Gastroesophageal sphincter (tissue), 4 donors: ENCODE data around the gene PRAC1. TPM values are rescaled to one million over a fixed set of nuclear protein-coding genes. Genes with fewer than 3 reads are reported as not detected.

ENCODE experiments used
- ATAC-seq: fragments of 150-250 bp; one replicate; pipeline ENCODE4 v1.9.1; 2016; ENCODE audit warnings: mild to moderate bottlenecking, moderate library complexity
- H3K27ac ChIP-seq, 4 donors: fragments of 200-600 bp; sonication (generic) in 3 of 4; 1 replicate in 3 of 4; 2 replicates in 1 of 4; pipeline ENCODE4 v1.5.1; 2016 to 2019
- H3K27me3 ChIP-seq: fragments of 200-600 bp; sonication (generic); one replicate; pipeline ENCODE4 v1.5.1; 2019
- H3K36me3 ChIP-seq, 2 donors: fragments of 200-600 bp; sonication (generic); one replicate each; pipeline ENCODE4 v1.5.1; 2019; ENCODE audit warnings: control low read depth in 1 of 2
- H3K4me1 ChIP-seq, 3 donors: fragments of 200-600 bp; sonication (generic); 1 replicate in 2 of 3; 2 replicates in 1 of 3; pipeline ENCODE4 v1.5.1; 2016 to 2019; ENCODE audit warnings: control low read depth in 2 of 3
- H3K4me3 ChIP-seq, 2 donors: fragments of 200-600 bp; sonication (generic); one replicate each; pipeline ENCODE4 v1.5.1; 2019; ENCODE audit warnings: mild to moderate bottlenecking in 1 of 2, moderate library complexity in 1 of 2
- H3K9me3 ChIP-seq, 3 donors: fragments of 200-600 bp; sonication (generic); one replicate each; pipeline ENCODE4 v1.5.1; 2017 to 2019; ENCODE audit warnings: control low read depth in 2 of 3
- CTCF ChIP-seq, 4 experiments: fragments of 200-600 bp in 2 of 4; fragments of 450-650 bp in 2 of 4; sonication (generic) in 1 of 4; IDR thresholded peaks; one replicate each; pipeline ENCODE4 v1.5.1; 2017 to 2019; ENCODE audit warnings: antibody characterized with exemption in 4 of 4, mild to moderate bottlenecking in 2 of 4, moderate library complexity in 2 of 4
- EP300 ChIP-seq: sonication (generic); formaldehyde crosslinking; IDR thresholded peaks from one replicate; pipeline ENCODE4 v1.6.1; 2017; ENCODE audit warnings: antibody characterized with exemption, mild to moderate bottlenecking
- POLR2A ChIP-seq, 2 donors: fragments of 450-650 bp; IDR thresholded peaks; one replicate each; pipeline ENCODE4 v1.6.1; 2017; ENCODE audit warnings: antibody characterized with exemption in 2 of 2, mild to moderate bottlenecking in 2 of 2, moderate library complexity in 1 of 2
- POLR2AphosphoS5 ChIP-seq: sonication (generic); formaldehyde crosslinking; IDR thresholded peaks from one replicate; pipeline ENCODE4 v1.6.1; 2017; ENCODE audit warnings: antibody characterized with exemption
- WGBS, 2 donors: methylation state at CpG; one replicate each; pipeline ENCODE4 v1.1.5; 2018; ENCODE audit warnings: low coverage in 1 of 2; 5-methylcytosine and 5-hydroxymethylcytosine counted together
- total RNA-seq, 4 donors: library from RNA; depleted of rRNA; stranded (reverse); fragments of >200 nt; gene quantifications; one replicate each; pipeline ENCODE4 v1.1.0, GENCODE V29; 2016

The PRAC1 gene
- total RNA-seq, 4 donors from 2014 or later, result not detected

GRCh38 chr17:48751733-48752398 lies 29.5 kb upstream of the PRAC1 start:
- H3K4me3 ChIP-seq, result no peak overlapping the region
- no peak for TF ChIP-seq POLR2A (IDR thresholded peaks at IDR 0.05)
- no peak for TF ChIP-seq POLR2AphosphoS5
- peaks cover 0 to 30% (median 10%) of the 10 kb centered on the region in 3 donors for H3K4me1 ChIP-seq
- ATAC-seq, result no peak
- peaks cover 100% of the 10 kb centered on the region for H3K27me3 ChIP-seq
- H3K9me3 ChIP-seq, result no peaks in the 10 kb centered on the region
- 3 to 6% methylated on average over 10 to 12 of the region's 13 CpGs for WGBS, 2 donors
- no peak overlapping the region for H3K27ac ChIP-seq
- no peaks in the 10 kb centered on the region for H3K36me3 ChIP-seq

GRCh38 chr17:48751172-48751571 lies 28.9 kb upstream of the PRAC1 start:
- no peak overlapping the region for H3K27ac ChIP-seq
- H3K4me3 ChIP-seq, result no peak overlapping the region
- TF ChIP-seq POLR2A (IDR thresholded peaks at IDR 0.05) (no peak), POLR2AphosphoS5 (no peak), CTCF (IDR thresholded peaks at IDR 0.05) (no peak), EP300 (no peak)
- ATAC-seq, result no peak
- H3K27me3 ChIP-seq, result peaks cover 100% of the 10 kb centered on the region
- H3K9me3 ChIP-seq, result no peaks in the 10 kb centered on the region
- H3K36me3 ChIP-seq, result no peaks in the 10 kb centered on the region
- peaks cover 0 to 30% (median 10%) of the 10 kb centered on the region in 3 donors for H3K4me1 ChIP-seq
- no CpG with 5 or more reads among the region's 3 CpGs for WGBS, 2 donors

GRCh38 chr17:48749621-48750553 lies 27.6 kb upstream of the PRAC1 start:
- WGBS, 2 donors, result 9 to 40% methylated on average over 1 to 11 of the region's 32 CpGs
- no peak for ATAC-seq
- peaks cover 100% of the 10 kb centered on the region for H3K27me3 ChIP-seq
- no peak overlapping the region for H3K27ac ChIP-seq
- no peak overlapping the region for H3K4me3 ChIP-seq
- no peaks in the 10 kb centered on the region for H3K9me3 ChIP-seq
- TF ChIP-seq EP300 (no peak), POLR2AphosphoS5 (no peak), CTCF (IDR thresholded peaks at IDR 0.05) (no peak), POLR2A (IDR thresholded peaks at IDR 0.05) (no peak)
- H3K4me1 ChIP-seq, result peaks cover 0 to 27% (median 5%) of the 10 kb centered on the region in 3 donors
- no peaks in the 10 kb centered on the region for H3K36me3 ChIP-seq

- Histone ChIP-seq H3K4me3 (no peak overlapping the region), H3K36me3 (no peaks in the 10 kb centered on the region), H3K4me1 (peaks cover 0 to 17% (median 3%) of the 10 kb centered on the region in 3 donors), H3K27ac (no peak overlapping the region), H3K27me3 (peaks cover 100% of the 10 kb centered on the region), H3K9me3 (no peaks in the 10 kb centered on the region)
- no peak for TF ChIP-seq CTCF (IDR thresholded peaks at IDR 0.05)
- TF ChIP-seq EP300, result no peak
- TF ChIP-seq POLR2A (IDR thresholded peaks at IDR 0.05), result no peak
- no peak for TF ChIP-seq POLR2AphosphoS5
- no peak for ATAC-seq
- 23 to 25% methylated on average over 15 to 16 of the region's 16 CpGs for WGBS, 2 donors
Observed at GRCh38 chr17:48748718-48749566, 26.6 kb upstream of the PRAC1 start.
